HEK293T (cell line): ENCODE results near the gene VPS37B.

Experiments used
- ARNT ChIP-seq: fragments of 450-650 bp; IDR thresholded peaks from 2 replicates; pipeline ENCODE4 v1.6.1; 2017; ENCODE audit warnings: mild to moderate bottlenecking
- BHLHE40 ChIP-seq: fragments of 450-650 bp; IDR thresholded peaks from 2 replicates; pipeline ENCODE4 v1.6.1; 2016; ENCODE audit warnings: mild to moderate bottlenecking, moderate library complexity, borderline replicate concordance
- ELF4 ChIP-seq: fragments of 450-650 bp; IDR thresholded peaks from 2 replicates; pipeline ENCODE4 v1.6.1; 2017; ENCODE audit warnings: antibody characterized with exemption
- FOXA1 ChIP-seq: fragments of 450-650 bp; IDR thresholded peaks from 2 replicates; pipeline ENCODE4 v1.6.1; 2016; ENCODE audit warnings: mild to moderate bottlenecking
- FOXK2 ChIP-seq: fragments of 450-650 bp; IDR thresholded peaks from 2 replicates; pipeline ENCODE4 v1.6.1; 2016; ENCODE audit warnings: mild to moderate bottlenecking
- FOXM1 ChIP-seq: fragments of 450-650 bp; IDR thresholded peaks from 2 replicates; pipeline ENCODE4 v1.6.1; 2017; ENCODE audit warnings: mild to moderate bottlenecking, borderline replicate concordance
- HDGF ChIP-seq: fragments of 450-650 bp; IDR thresholded peaks from 2 replicates; pipeline ENCODE4 v1.6.1; 2017; ENCODE audit warnings: antibody characterized with exemption, borderline replicate concordance
- L3MBTL2 ChIP-seq: fragments of 450-650 bp; conservative IDR thresholded peaks from 2 replicates; pipeline ENCODE4 v1.6.1; 2016; ENCODE audit warnings: mild to moderate bottlenecking
- NFRKB ChIP-seq: fragments of 450-650 bp; IDR thresholded peaks from 2 replicates; pipeline ENCODE4 v1.6.1; 2016; ENCODE audit warnings: mild to moderate bottlenecking, moderate library complexity
- SP1 ChIP-seq: fragments of 450-650 bp; IDR thresholded peaks from 2 replicates; pipeline ENCODE4 v1.6.1; 2017
- SUZ12 ChIP-seq: fragments of 450-650 bp; IDR thresholded peaks from 2 replicates; pipeline ENCODE4 v1.6.1; 2016; ENCODE audit warnings: mild to moderate bottlenecking
- TARDBP ChIP-seq: fragments of 450-650 bp; IDR thresholded peaks from 2 replicates; pipeline ENCODE4 v1.6.1; 2016
- TF ChIP-seq, protein P1 (sequence below): fragments of 450-650 bp; IDR thresholded peaks from 2 replicates; pipeline ENCODE4 v1.6.1; 2016

DNA sequence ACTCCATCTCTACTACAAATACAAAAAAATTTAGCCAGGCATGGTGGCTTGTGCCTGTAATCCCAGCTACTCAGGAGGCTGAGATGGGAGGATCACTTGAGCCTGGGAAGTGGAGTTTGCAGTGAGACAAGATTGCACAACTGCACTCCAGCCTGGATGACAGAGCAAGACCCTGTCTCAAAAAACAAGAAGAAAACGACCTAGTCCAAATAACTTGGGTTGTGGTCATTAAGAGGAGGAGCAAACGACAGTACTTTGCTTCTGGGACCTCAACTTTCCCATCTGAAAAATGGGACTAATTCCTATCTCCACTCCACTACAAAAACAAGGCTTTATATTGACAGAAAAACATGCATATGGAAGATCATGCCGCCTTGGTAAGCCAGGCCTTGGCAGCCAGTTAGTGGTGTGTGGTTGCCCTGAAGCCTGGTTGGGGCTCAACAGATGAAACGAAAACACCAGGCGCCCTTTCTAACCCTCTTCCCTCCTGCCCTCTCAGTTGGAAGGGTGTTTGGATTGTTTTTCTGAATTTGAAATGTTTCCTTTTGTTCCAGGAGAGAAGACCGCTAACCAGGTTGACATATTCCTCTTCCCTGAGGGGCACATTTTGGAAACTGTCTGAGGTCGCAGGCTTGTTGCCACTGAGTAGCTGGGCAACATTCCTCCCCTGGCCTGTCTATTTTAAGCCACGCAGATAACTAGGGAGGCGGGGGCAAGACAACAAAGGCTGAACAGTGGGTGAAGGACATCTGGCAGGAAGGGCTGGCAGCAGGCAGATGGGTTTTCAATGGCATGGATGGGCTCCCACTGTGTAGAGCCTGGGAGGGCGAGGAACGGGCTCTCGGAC is 13.7 kb upstream of the VPS37B start:
- TF ChIP-seq NFRKB (no peak), ELF4 (no peak), FOXM1 (no peak), FOXA1 (no peak), SP1 (no peak), ARNT (no peak), TARDBP (no peak), BHLHE40 (no peak), SUZ12 (no peak), FOXK2 (no peak), HDGF (no peak), L3MBTL2 (no peak)
- TF ChIP-seq, protein P1, sequence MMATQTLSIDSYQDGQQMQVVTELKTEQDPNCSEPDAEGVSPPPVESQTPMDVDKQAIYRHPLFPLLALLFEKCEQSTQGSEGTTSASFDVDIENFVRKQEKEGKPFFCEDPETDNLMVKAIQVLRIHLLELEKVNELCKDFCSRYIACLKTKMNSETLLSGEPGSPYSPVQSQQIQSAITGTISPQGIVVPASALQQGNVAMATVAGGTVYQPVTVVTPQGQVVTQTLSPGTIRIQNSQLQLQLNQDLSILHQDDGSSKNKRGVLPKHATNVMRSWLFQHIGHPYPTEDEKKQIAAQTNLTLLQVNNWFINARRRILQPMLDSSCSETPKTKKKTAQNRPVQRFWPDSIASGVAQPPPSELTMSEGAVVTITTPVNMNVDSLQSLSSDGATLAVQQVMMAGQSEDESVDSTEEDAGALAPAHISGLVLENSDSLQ, result no peak
